Measurements from ENCODE around the gene SRGAP3. TPM values are rescaled to one million over a fixed set of nuclear protein-coding genes. Genes with fewer than 3 reads are reported as not detected.

The SRGAP3 gene
- total and polyA plus RNA-seq, 4 donors, result 1.2 to 32.8 (median 7.3) TPM

DNA sequence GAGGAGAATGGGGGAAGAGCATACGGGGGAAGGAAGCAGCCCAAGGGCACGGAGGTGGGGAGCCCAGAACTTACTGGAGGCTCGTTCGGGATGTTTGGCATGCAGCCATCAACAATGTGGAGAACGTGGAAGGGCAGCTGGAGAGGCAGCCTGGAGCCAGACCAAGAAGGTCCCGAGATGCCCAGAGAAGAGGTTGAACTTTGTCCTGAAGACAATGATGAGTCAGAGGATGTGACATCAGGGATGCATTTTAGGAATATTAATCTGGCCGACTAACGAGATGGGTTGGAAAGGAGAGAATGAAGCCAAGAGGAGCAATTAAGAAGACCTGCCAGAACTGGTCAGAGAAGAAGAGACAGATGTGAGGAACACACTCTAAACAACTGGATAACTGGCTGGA, 98.2 kb downstream of the SRGAP3 start:
- Histone ChIP-seq H3K9me3 (ENCODE audit: control insufficient read depth in 4 of 4, insufficient read depth in 3 of 4, low read length in 3 of 4) (peaks cover 0 to 24% (median 6%) of the 10 kb centered on the region in 4 donors), H3K4me3 (no peak overlapping the region), H3K27ac (ENCODE audit: low read depth in 1 of 2, low read length in 1 of 2) (no peak overlapping the region), H3K9ac (ENCODE audit: insufficient read depth in 1 of 2, low read length in 2 of 2) (no peak overlapping the region), H3K36me3 (ENCODE audit: control insufficient read depth in 4 of 4, insufficient read depth in 4 of 4, low read length in 4 of 4) (peaks cover 0 to 13% (median 0%) of the 10 kb centered on the region in 4 donors), H3K27me3 (ENCODE audit: control insufficient read depth in 3 of 3, insufficient read depth in 3 of 3, low read length in 2 of 3) (no peaks in the 10 kb centered on the region), H3K4me1 (ENCODE audit: control insufficient read depth in 5 of 5, insufficient read depth in 5 of 5, low read length in 5 of 5) (peaks cover 0 to 12% (median 0%) of the 10 kb centered on the region in 5 donors)
- TF ChIP-seq, protein P1, sequence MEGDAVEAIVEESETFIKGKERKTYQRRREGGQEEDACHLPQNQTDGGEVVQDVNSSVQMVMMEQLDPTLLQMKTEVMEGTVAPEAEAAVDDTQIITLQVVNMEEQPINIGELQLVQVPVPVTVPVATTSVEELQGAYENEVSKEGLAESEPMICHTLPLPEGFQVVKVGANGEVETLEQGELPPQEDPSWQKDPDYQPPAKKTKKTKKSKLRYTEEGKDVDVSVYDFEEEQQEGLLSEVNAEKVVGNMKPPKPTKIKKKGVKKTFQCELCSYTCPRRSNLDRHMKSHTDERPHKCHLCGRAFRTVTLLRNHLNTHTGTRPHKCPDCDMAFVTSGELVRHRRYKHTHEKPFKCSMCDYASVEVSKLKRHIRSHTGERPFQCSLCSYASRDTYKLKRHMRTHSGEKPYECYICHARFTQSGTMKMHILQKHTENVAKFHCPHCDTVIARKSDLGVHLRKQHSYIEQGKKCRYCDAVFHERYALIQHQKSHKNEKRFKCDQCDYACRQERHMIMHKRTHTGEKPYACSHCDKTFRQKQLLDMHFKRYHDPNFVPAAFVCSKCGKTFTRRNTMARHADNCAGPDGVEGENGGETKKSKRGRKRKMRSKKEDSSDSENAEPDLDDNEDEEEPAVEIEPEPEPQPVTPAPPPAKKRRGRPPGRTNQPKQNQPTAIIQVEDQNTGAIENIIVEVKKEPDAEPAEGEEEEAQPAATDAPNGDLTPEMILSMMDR (IDR thresholded peaks at IDR 0.05; ENCODE audit: control extremely low read depth, extremely low read depth), result no peak
- WGBS, 2 donors, result 86 to 90% methylated on average over 8 of the region's 8 CpGs
- no peak for ATAC-seq (ENCODE audit: insufficient read depth, low FRiP score)
- no peak for DNase-seq

DNA sequence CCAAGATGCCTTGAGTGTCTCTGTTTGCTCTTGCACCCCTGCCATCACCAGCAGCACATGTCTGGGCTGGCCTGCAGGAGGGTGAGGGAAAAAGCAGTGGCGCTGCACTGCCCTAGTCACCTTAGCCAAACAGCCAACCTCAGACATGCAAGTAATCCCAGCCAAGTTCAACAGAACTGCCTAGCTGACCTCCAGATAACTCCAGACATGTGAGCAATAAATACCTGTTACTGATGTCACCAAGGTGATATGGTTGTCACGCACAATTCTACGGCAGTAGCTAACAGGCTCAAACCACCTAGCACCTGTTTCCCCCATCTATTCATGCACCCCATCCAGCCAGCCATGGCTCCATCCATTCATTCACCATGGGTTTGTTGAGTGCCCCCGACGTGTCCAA, 99.9 kb downstream of the SRGAP3 start:
- TF ChIP-seq, protein P1 (IDR thresholded peaks at IDR 0.05; ENCODE audit: control extremely low read depth, extremely low read depth), result no peak
- H3K9me3 ChIP-seq (ENCODE audit: control insufficient read depth in 4 of 4, insufficient read depth in 3 of 4, low read length in 3 of 4), result peaks cover 0 to 24% (median 6%) of the 10 kb centered on the region in 4 donors
- no peak for ATAC-seq (ENCODE audit: insufficient read depth, low FRiP score)
- 95 to 99% methylated on average over 5 of the region's 5 CpGs for WGBS, 2 donors
- H3K4me3 ChIP-seq, result no peak overlapping the region
- H3K27ac ChIP-seq (ENCODE audit: low read depth in 1 of 2, low read length in 1 of 2), result no peak overlapping the region
- H3K9ac ChIP-seq (ENCODE audit: insufficient read depth in 1 of 2, low read length in 2 of 2), result no peak overlapping the region
- no peaks in the 10 kb centered on the region for H3K27me3 ChIP-seq (ENCODE audit: control insufficient read depth in 3 of 3, insufficient read depth in 3 of 3, low read length in 2 of 3)
- no peak for DNase-seq
- peaks cover 0 to 13% (median 0%) of the 10 kb centered on the region in 4 donors for H3K36me3 ChIP-seq (ENCODE audit: control insufficient read depth in 4 of 4, insufficient read depth in 4 of 4, low read length in 4 of 4)
- peaks cover 0 to 12% (median 0%) of the 10 kb centered on the region in 5 donors for H3K4me1 ChIP-seq (ENCODE audit: control insufficient read depth in 5 of 5, insufficient read depth in 5 of 5, low read length in 5 of 5)

DNA sequence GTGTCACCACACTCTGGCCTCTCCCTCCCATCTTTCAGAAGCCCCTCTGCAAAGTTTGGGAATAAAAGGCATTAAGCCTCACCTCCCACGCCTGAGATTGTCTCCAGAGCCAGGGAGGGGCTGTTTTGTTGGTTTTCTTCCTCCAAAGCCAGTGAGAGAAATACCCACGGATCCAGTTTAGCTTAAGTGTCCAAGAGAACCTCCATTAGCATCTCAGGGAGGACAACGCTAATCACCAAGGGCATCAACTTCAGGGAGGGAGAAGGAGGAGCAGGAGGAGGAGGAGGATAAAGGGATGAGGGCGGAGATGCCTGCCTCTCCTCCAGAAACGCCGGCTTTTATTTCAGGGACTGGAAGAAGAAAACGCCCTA, 101.6 kb downstream of the SRGAP3 start:
- DNase-seq, result no peak
- no peak overlapping the region for H3K9ac ChIP-seq (ENCODE audit: insufficient read depth in 1 of 2, low read length in 2 of 2)
- H3K4me3 ChIP-seq, result no peak overlapping the region
- ATAC-seq (ENCODE audit: insufficient read depth, low FRiP score), result no peak
- H3K4me1 ChIP-seq (ENCODE audit: control insufficient read depth in 5 of 5, insufficient read depth in 5 of 5, low read length in 5 of 5), result peaks cover 0 to 24% (median 0%) of the 10 kb centered on the region in 5 donors
- H3K9me3 ChIP-seq (ENCODE audit: control insufficient read depth in 4 of 4, insufficient read depth in 3 of 4, low read length in 3 of 4), result peaks cover 0 to 24% (median 6%) of the 10 kb centered on the region in 4 donors
- TF ChIP-seq, protein P1 (IDR thresholded peaks at IDR 0.05; ENCODE audit: control extremely low read depth, extremely low read depth), result no peak
- no peak overlapping the region for H3K27ac ChIP-seq (ENCODE audit: low read depth in 1 of 2, low read length in 1 of 2)
- WGBS, 2 donors, result 74 to 81% methylated on average over 7 of the region's 7 CpGs
- no peaks in the 10 kb centered on the region for H3K27me3 ChIP-seq (ENCODE audit: control insufficient read depth in 3 of 3, insufficient read depth in 3 of 3, low read length in 2 of 3)
- peaks cover 0 to 13% (median 0%) of the 10 kb centered on the region in 4 donors for H3K36me3 ChIP-seq (ENCODE audit: control insufficient read depth in 4 of 4, insufficient read depth in 4 of 4, low read length in 4 of 4)

Measured in lung (tissue), 12 donors.